ENCODE data around the gene MAK.

GRCh38 chr6:10779076-10779475, 59.3 kb downstream of the MAK start:
- TF ChIP-seq EZH2 (IDR thresholded peaks at IDR 0.05; ENCODE audit: borderline replicate concordance, low read depth, low read length, poor library complexity, severe bottlenecking) (no peak), CTCF (conservative IDR thresholded peaks at IDR 0.05; ENCODE audit: low read depth, low read length) (no peak)

Data from A673 (cell line).